Body of pancreas (tissue), 4 donors: ENCODE measurements around the gene PTPRN2. TPM values are rescaled to one million over a fixed set of nuclear protein-coding genes. Genes with fewer than 3 reads are reported as not detected.

Experiments used
- ATAC-seq: fragments of 150-250 bp; one replicate; pipeline ENCODE4 v1.9.1; 2016
- DNase-seq, 4 donors: peaks; one replicate each; pipeline ENCODE4 v3.0.0-alpha.2; 2019
- H3K27ac ChIP-seq, 4 donors: fragments of 200-600 bp; sonication (generic); 1 replicate in 3 of 4; 2 replicates in 1 of 4; pipeline versions ENCODE4 v1.5.1 to v1.6.1; 2016 to 2019; ENCODE audit warnings: mild to moderate bottlenecking in 1 of 4, mixed read lengths in 1 of 4, moderate library complexity in 1 of 4
- H3K27me3 ChIP-seq, 2 donors: fragments of 200-600 bp; sonication (generic); one replicate each; pipeline ENCODE4 v1.6.0; 2016; ENCODE audit warnings: mild to moderate bottlenecking in 1 of 2
- H3K36me3 ChIP-seq, 2 donors: fragments of 200-600 bp; sonication (generic); replicated peaks in 1 of 2; 2 replicates each; pipeline ENCODE4 v1.5.1; 2016; ENCODE audit warnings: low read depth in 2 of 2; ENCODE audit not compliant: insufficient read depth in 1 of 2
- H3K4me1 ChIP-seq: fragments of 200-600 bp; sonication (generic); one replicate; pipeline ENCODE4 v1.6.0; 2016
- H3K4me3 ChIP-seq, 2 donors: fragments of 200-600 bp; sonication (generic); 1 replicate in 1 of 2; 2 replicates in 1 of 2; pipeline ENCODE4 v1.5.1; 2016 to 2019
- H3K9me3 ChIP-seq, 3 donors: fragments of 200-600 bp; sonication (generic); 1 replicate in 2 of 3; 2 replicates in 1 of 3; pipeline ENCODE4 v1.5.1; 2016
- CTCF ChIP-seq, 7 experiments: fragments of 450-650 bp in 4 of 7; fragments of 200-600 bp in 3 of 7; sonication (generic) in 3 of 7; IDR thresholded peaks; one replicate each; pipeline ENCODE4 v1.5.1; 2016 to 2019; ENCODE audit warnings: antibody characterized with exemption in 7 of 7
- POLR2A ChIP-seq, 3 donors: fragments of 450-650 bp; IDR thresholded peaks; one replicate each; pipeline ENCODE4 v1.6.1; 2016; ENCODE audit warnings: antibody characterized with exemption in 3 of 3, mild to moderate bottlenecking in 2 of 3
- WGBS, 2 donors: methylation state at CpG; one replicate each; pipeline ENCODE4 v1.1.5; 2017; 5-methylcytosine and 5-hydroxymethylcytosine counted together
- intact Hi-C: fragments of 100-400 bp; cut with DNase I; formaldehyde crosslinking; loops from one replicate; pipeline ENCODE4 v1.15.1; 2023
- total RNA-seq, 2 donors: library from RNA; depleted of rRNA; stranded (reverse); fragments of >200 nt; gene quantifications; one replicate each; pipeline ENCODE4 v1.1.0, GENCODE V29; 2016

PTPRN2 gene
- total RNA-seq, 2 donors from 2014 or later, result 31.6 to 76.1 TPM

- no peak for ATAC-seq
- DNase-seq, result no peak
- H3K36me3 ChIP-seq, result no peaks in the 10 kb centered on the region
- no peaks in the 10 kb centered on the region for H3K27me3 ChIP-seq
- H3K9me3 ChIP-seq, result no peaks in the 10 kb centered on the region
- 58 to 70% methylated on average over 16 to 17 of the region's 17 CpGs for WGBS, 2 donors
- no peak overlapping the region for H3K27ac ChIP-seq
- peaks cover 6% of the 10 kb centered on the region for H3K4me1 ChIP-seq
- TF ChIP-seq POLR2A (IDR thresholded peaks at IDR 0.05) (no peak), CTCF (IDR thresholded peaks at IDR 0.05) (no peak)
- intact Hi-C loops, result no loop called here
- H3K4me3 ChIP-seq, result no peak overlapping the region
Observed at GRCh38 chr7:158532093-158532627, 55.5 kb downstream of the PTPRN2 start.

GRCh38 chr7:158531661-158532060 lies 56.0 kb downstream of the PTPRN2 start:
- WGBS, 2 donors, result 82 to 83% methylated on average over 11 of the region's 11 CpGs
- TF ChIP-seq CTCF (IDR thresholded peaks at IDR 0.05) (no peak), POLR2A (IDR thresholded peaks at IDR 0.05) (no peak)
- H3K4me1 ChIP-seq, result peaks cover 6% of the 10 kb centered on the region
- no peaks in the 10 kb centered on the region for H3K9me3 ChIP-seq
- ATAC-seq (no peak), DNase-seq (no peak)
- intact Hi-C loops, result no loop called here
- H3K27me3 ChIP-seq, result no peaks in the 10 kb centered on the region
- no peaks in the 10 kb centered on the region for H3K36me3 ChIP-seq
- H3K4me3 ChIP-seq, result no peak overlapping the region
- no peak overlapping the region for H3K27ac ChIP-seq

GRCh38 chr7:158530800-158531609 lies 56.6 kb downstream of the PTPRN2 start:
- Histone ChIP-seq H3K4me3 (no peak overlapping the region), H3K4me1 (peaks cover 6% of the 10 kb centered on the region), H3K27ac (no peak overlapping the region), H3K36me3 (no peaks in the 10 kb centered on the region), H3K9me3 (no peaks in the 10 kb centered on the region), H3K27me3 (no peaks in the 10 kb centered on the region)
- DNase-seq (no peak), ATAC-seq (no peak)
- 80 to 83% methylated on average over 23 to 24 of the region's 24 CpGs for WGBS, 2 donors
- intact Hi-C loops, result no loop called here
- no peak for TF ChIP-seq CTCF (IDR thresholded peaks at IDR 0.05)
- no peak for TF ChIP-seq POLR2A (IDR thresholded peaks at IDR 0.05)

GRCh38 chr7:158529181-158530096 lies 58.2 kb downstream of the PTPRN2 start:
- ATAC-seq, result no peak
- DNase-seq, result no peak
- no peaks in the 10 kb centered on the region for H3K4me1 ChIP-seq
- WGBS, 2 donors, result 71 to 73% methylated on average over 20 to 21 of the region's 21 CpGs
- H3K27me3 ChIP-seq, result no peaks in the 10 kb centered on the region
- TF ChIP-seq CTCF (IDR thresholded peaks at IDR 0.05), result no peak
- no peak for TF ChIP-seq POLR2A (IDR thresholded peaks at IDR 0.05)
- H3K36me3 ChIP-seq, result no peaks in the 10 kb centered on the region
- H3K4me3 ChIP-seq, result no peak overlapping the region
- no peak overlapping the region for H3K27ac ChIP-seq
- intact Hi-C loops, result no loop called here
- no peaks in the 10 kb centered on the region for H3K9me3 ChIP-seq
